DND-41 (cell line): ENCODE data around the gene DGKG.

ENCODE experiments used
- ATAC-seq: fragments of 200-7000 bp; cut with Tn5 transposase; 3 replicates; pipeline ENCODE4 v1.9.1; 2021; ENCODE audit warnings: low read depth; ENCODE audit not compliant: insufficient read depth
- DNase-seq: peaks from one replicate; pipeline ENCODE4 v3.0.0-alpha.2; 2020
- H2AFZ ChIP-seq: 2 replicates; pipeline ENCODE4 v1.6.0; 2012; ENCODE audit warnings: low read depth, low read length
- H3K27ac ChIP-seq: 2 replicates; pipeline ENCODE4 v1.5.1; 2012; ENCODE audit warnings: low read length, inconsistent platforms
- H3K27me3 ChIP-seq: fragments of 200-600 bp; sonication (generic); 2 replicates; pipeline ENCODE4 v1.6.0; 2012; ENCODE audit warnings: low read length, mild to moderate bottlenecking, inconsistent platforms; ENCODE audit not compliant: insufficient read depth, poor library complexity
- H3K36me3 ChIP-seq: 2 replicates; pipeline ENCODE4 v1.5.1; 2012; ENCODE audit warnings: low read length, inconsistent platforms; ENCODE audit not compliant: insufficient read depth
- H3K4me1 ChIP-seq: 2 replicates; pipeline ENCODE4 v1.5.1; 2012; ENCODE audit warnings: mild to moderate bottlenecking, low read length; ENCODE audit not compliant: insufficient read depth
- H3K4me2 ChIP-seq: 2 replicates; pipeline ENCODE4 v1.6.0; 2012; ENCODE audit warnings: mild to moderate bottlenecking, moderate library complexity, low read length, inconsistent platforms; ENCODE audit not compliant: insufficient read depth
- H3K4me3 ChIP-seq, 2 experiments: fragments of 200-600 bp in 1 of 2; shearing (Covaris generic) in 1 of 2; 2 replicates each; pipeline ENCODE4 v1.5.1; 2012 to 2016; ENCODE audit warnings: inconsistent platforms in 2 of 2, low read length in 2 of 2, mild to moderate bottlenecking in 2 of 2, low read depth in 1 of 2, moderate library complexity in 1 of 2
- H3K79me2 ChIP-seq: 2 replicates; pipeline ENCODE4 v1.6.0; 2012; ENCODE audit warnings: low read length, inconsistent platforms; ENCODE audit not compliant: insufficient read depth
- H3K9ac ChIP-seq: 2 replicates; pipeline ENCODE4 v1.6.0; 2012; ENCODE audit warnings: low read depth, mild to moderate bottlenecking, inconsistent platforms, low read length, moderate library complexity
- H3K9me3 ChIP-seq: 2 replicates; pipeline ENCODE4 v1.5.1; 2012; ENCODE audit warnings: low read length, moderate library complexity, mild to moderate bottlenecking, inconsistent platforms; ENCODE audit not compliant: insufficient read depth, severe bottlenecking
- H4K20me1 ChIP-seq: 2 replicates; pipeline ENCODE4 v1.6.0; 2012; ENCODE audit warnings: low read length; ENCODE audit not compliant: insufficient read depth
- EZH2 ChIP-seq: IDR thresholded peaks from 3 replicates; pipeline ENCODE4 v1.6.1; 2012; ENCODE audit warnings: borderline replicate concordance, low read depth, mild to moderate bottlenecking, moderate library complexity, low read length, inconsistent platforms; ENCODE audit not compliant: severe bottlenecking
- TF ChIP-seq, protein P1 (sequence below): IDR thresholded peaks from 2 replicates; pipeline ENCODE4 v1.5.1; 2012; ENCODE audit warnings: borderline replicate concordance, low read length, moderate library complexity, mild to moderate bottlenecking; ENCODE audit not compliant: poor library complexity, severe bottlenecking; ENCODE audit errors: extremely low read depth

Gene DGKG

DNA sequence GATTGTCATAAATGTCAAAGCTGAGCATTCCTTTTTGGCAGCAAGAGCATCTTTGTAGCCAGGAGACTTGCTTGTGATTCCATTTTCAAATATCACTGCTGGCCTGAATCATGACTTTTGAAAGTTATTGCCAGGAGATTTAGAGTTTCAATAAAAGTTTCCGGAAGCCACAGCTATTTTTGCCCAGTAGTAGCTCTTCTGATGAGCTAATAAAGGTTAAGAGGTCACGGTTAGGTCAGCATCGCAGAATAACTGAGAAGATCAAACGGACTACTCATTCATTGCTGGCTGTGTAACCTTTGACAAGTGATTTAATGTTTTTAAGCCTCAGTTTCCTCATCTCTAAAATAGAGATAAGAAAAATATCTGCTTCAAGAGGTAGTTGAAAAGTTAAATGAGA is 148.1 kb downstream of the DGKG start:
- Histone ChIP-seq H3K4me2 (no peak overlapping the region), H3K36me3 (no peaks in the 10 kb centered on the region), H3K27me3 (no peaks in the 10 kb centered on the region), H2AFZ (no peak overlapping the region), H3K4me1 (peaks cover 24% of the 10 kb centered on the region), H4K20me1 (0 out of 2 replicates have a peak, but pooled peaks cover 7% of the 10 kb centered on the region), H3K4me3 (no peak overlapping the region), H3K79me2 (no peaks in the 10 kb centered on the region), H3K9me3 (no peaks in the 10 kb centered on the region), H3K27ac (no peak overlapping the region), H3K9ac (no peak overlapping the region)
- no peak for TF ChIP-seq EZH2
- TF ChIP-seq, protein P1, sequence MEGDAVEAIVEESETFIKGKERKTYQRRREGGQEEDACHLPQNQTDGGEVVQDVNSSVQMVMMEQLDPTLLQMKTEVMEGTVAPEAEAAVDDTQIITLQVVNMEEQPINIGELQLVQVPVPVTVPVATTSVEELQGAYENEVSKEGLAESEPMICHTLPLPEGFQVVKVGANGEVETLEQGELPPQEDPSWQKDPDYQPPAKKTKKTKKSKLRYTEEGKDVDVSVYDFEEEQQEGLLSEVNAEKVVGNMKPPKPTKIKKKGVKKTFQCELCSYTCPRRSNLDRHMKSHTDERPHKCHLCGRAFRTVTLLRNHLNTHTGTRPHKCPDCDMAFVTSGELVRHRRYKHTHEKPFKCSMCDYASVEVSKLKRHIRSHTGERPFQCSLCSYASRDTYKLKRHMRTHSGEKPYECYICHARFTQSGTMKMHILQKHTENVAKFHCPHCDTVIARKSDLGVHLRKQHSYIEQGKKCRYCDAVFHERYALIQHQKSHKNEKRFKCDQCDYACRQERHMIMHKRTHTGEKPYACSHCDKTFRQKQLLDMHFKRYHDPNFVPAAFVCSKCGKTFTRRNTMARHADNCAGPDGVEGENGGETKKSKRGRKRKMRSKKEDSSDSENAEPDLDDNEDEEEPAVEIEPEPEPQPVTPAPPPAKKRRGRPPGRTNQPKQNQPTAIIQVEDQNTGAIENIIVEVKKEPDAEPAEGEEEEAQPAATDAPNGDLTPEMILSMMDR = no peak
- no peak for ATAC-seq
- no peak for DNase-seq

DNA sequence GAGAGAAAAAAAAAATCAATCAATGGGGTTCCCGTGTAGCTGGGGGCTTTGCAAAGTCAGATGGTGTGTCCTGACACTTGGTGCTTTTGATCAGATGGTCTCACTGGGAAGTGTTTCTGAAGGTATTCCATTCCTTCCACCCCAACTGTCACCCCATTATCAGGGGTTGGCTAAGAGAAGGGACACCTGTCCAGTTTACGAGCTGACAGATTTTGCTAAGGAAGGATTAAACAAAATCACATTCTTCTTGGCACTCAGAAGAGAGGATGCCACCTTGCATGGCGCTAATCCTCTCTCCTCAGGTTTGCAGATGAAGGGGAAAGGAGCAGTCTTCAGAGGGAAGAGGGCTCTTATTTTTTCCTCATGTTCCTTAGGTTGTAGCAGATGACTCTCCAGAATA is 149.4 kb downstream of the DGKG start:
- Histone ChIP-seq H2AFZ (no peak overlapping the region), H3K4me3 (no peak overlapping the region), H3K79me2 (no peaks in the 10 kb centered on the region), H3K27me3 (no peaks in the 10 kb centered on the region), H3K9ac (no peak overlapping the region), H3K4me2 (no peak overlapping the region), H3K4me1 (peaks cover 24% of the 10 kb centered on the region), H3K27ac (no peak overlapping the region), H3K9me3 (no peaks in the 10 kb centered on the region), H4K20me1 (0 out of 2 replicates have a peak, but pooled peaks cover 7% of the 10 kb centered on the region), H3K36me3 (no peaks in the 10 kb centered on the region)
- ATAC-seq (no peak), DNase-seq (no peak)
- no peak for TF ChIP-seq EZH2
- TF ChIP-seq, protein P1 = no peak

DNA sequence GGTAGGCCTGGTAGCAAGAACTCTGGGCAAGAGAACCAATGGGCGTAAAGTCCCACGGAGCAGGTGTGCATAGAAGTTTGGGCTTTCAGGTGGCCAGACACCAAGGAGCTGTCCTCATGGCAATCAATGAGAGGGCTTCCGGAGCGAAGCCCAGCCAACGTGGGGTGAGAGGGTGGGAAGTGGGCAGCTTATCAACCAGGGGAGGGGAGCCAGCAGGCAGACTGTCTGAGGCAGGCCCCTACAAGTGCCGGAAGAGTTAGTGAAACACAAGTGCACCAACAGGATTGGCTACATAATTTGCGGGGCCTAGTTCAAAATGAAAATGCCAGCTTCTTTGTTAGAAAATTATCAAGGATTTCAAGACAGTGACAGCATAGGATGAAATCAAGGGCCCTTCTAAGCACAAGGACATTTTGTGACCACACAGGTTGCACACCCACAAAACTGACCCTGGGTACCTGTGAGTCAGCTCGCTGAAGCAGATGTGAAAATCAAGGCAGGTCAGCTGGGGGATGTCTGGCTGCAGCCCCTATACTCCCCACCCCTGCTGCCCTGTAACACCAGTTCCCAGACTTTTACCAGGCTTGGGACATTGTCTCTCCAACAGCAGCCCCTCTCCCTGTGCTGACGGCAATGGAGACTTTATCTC is 151.1 kb downstream of the DGKG start:
- Histone ChIP-seq H3K79me2 (no peaks in the 10 kb centered on the region), H3K27me3 (no peaks in the 10 kb centered on the region), H3K4me1 (peaks cover 24% of the 10 kb centered on the region), H3K9me3 (no peaks in the 10 kb centered on the region), H3K4me2 (peak overlapping the region; percentile 45; the same call in 1 of the 2 replicates), H3K27ac (peak overlapping the region; percentile 32), H3K4me3 (no peak overlapping the region), H2AFZ (no peak overlapping the region), H4K20me1 (0 out of 2 replicates have a peak, but pooled peaks cover 7% of the 10 kb centered on the region), H3K9ac (no peak overlapping the region; the same call in 1 of the 2 replicates), H3K36me3 (no peaks in the 10 kb centered on the region)
- ATAC-seq = no peak
- no peak for DNase-seq
- TF ChIP-seq, protein P1 = no peak
- TF ChIP-seq EZH2 = no peak
